KOPT-K1 (cell line): ENCODE data around the gene UBE2L3.
"Not testable (repeated sequence)": the region's sequence is repeated elsewhere in the genome, so short reads cannot be mapped to it uniquely, and the experiment has no call there.

Experiments used
- H3K27ac ChIP-seq: fragments of 200-600 bp; sonication (generic); 2 replicates; pipeline ENCODE4 v1.5.1; 2016; ENCODE audit warnings: antibody characterized with exemption, mild to moderate bottlenecking, low read depth, low read length; ENCODE audit not compliant: poor library complexity, severe bottlenecking
- H3K36me3 ChIP-seq: fragments of 200-600 bp; sonication (generic); 2 replicates; pipeline ENCODE4 v1.5.1; 2017; ENCODE audit warnings: antibody characterized with exemption, mild to moderate bottlenecking, low read length, moderate library complexity; ENCODE audit not compliant: insufficient read depth
- H3K9me3 ChIP-seq: fragments of 200-600 bp; sonication (generic); 2 replicates; pipeline ENCODE4 v1.5.1; 2017; ENCODE audit warnings: antibody characterized with exemption, low read length, mild to moderate bottlenecking; ENCODE audit not compliant: insufficient read depth, poor library complexity, severe bottlenecking

UBE2L3 gene

GRCh38 chr22:21587803-21588611, 20.5 kb downstream of the UBE2L3 start:
- H3K36me3 ChIP-seq, result peaks cover 59% of the 10 kb centered on the region
- no peaks in the 10 kb centered on the region for H3K9me3 ChIP-seq
- H3K27ac ChIP-seq, result no peak overlapping the region

- H3K9me3 ChIP-seq, result no peaks in the 10 kb centered on the region
- H3K36me3 ChIP-seq, result peaks cover 67% of the 10 kb centered on the region
- H3K27ac ChIP-seq, result no peak overlapping the region
These were observed 21.9 kb downstream of the UBE2L3 start for GRCh38 chr22:21589396-21589795.

- Histone ChIP-seq H3K27ac (no peak overlapping the region), H3K36me3 (peaks cover 73% of the 10 kb centered on the region), H3K9me3 (no peaks in the 10 kb centered on the region)
These were observed 23.5 kb downstream of the UBE2L3 start for GRCh38 chr22:21590809-21591641.

GRCh38 chr22:21591695-21592094, 24.2 kb downstream of the UBE2L3 start:
- Histone ChIP-seq H3K27ac (no peak overlapping the region), H3K9me3 (no peaks in the 10 kb centered on the region), H3K36me3 (peaks cover 79% of the 10 kb centered on the region)

- H3K36me3 ChIP-seq, result peaks cover 82% of the 10 kb centered on the region
- H3K27ac ChIP-seq, result no peak overlapping the region
These were observed 24.9 kb downstream of the UBE2L3 start for GRCh38 chr22:21592422-21592821.

GRCh38 chr22:21593406-21594232, 26.1 kb downstream of the UBE2L3 start:
- Histone ChIP-seq H3K36me3 (peaks cover 75% of the 10 kb centered on the region), H3K27ac (no peak overlapping the region), H3K9me3 (no peaks in the 10 kb centered on the region)

More at GRCh38 chr22:21592422-21592821, 24.9 kb downstream of the UBE2L3 start:
- H3K9me3 ChIP-seq, result no peaks in the 10 kb centered on the region

- no peaks in the 10 kb centered on the region for H3K9me3 ChIP-seq
- peaks cover 79% of the 10 kb centered on the region for H3K36me3 ChIP-seq
- H3K27ac ChIP-seq, result no peak overlapping the region
These were observed 27.4 kb downstream of the UBE2L3 start for GRCh38 chr22:21594865-21595452.

GRCh38 chr22:21596356-21597135, 29.0 kb downstream of the UBE2L3 start:
- H3K36me3 ChIP-seq, result peaks cover 75% of the 10 kb centered on the region

GRCh38 chr22:21598302-21598701, 30.8 kb downstream of the UBE2L3 start:
- Histone ChIP-seq H3K9me3 (no peaks in the 10 kb centered on the region), H3K36me3 (peaks cover 69% of the 10 kb centered on the region), H3K27ac (no peak overlapping the region)

More at GRCh38 chr22:21596356-21597135, 29.0 kb downstream of the UBE2L3 start:
- not testable (repeated sequence) for H3K27ac ChIP-seq, H3K9me3 ChIP-seq

GRCh38 chr22:21599053-21599893, 31.8 kb downstream of the UBE2L3 start:
- no peak overlapping the region for H3K27ac ChIP-seq
- no peaks in the 10 kb centered on the region for H3K9me3 ChIP-seq
- peaks cover 60% of the 10 kb centered on the region for H3K36me3 ChIP-seq

GRCh38 chr22:21602579-21602978, 35.1 kb downstream of the UBE2L3 start:
- no peak overlapping the region for H3K27ac ChIP-seq
- no peaks in the 10 kb centered on the region for H3K9me3 ChIP-seq
- H3K36me3 ChIP-seq, result peaks cover 55% of the 10 kb centered on the region

- Histone ChIP-seq H3K9me3 (no peaks in the 10 kb centered on the region), H3K27ac (no peak overlapping the region), H3K36me3 (peaks cover 52% of the 10 kb centered on the region)
These were observed 36.5 kb downstream of the UBE2L3 start for GRCh38 chr22:21603973-21604372.

GRCh38 chr22:21605887-21606564, 38.5 kb downstream of the UBE2L3 start:
- Histone ChIP-seq H3K9me3 (no peaks in the 10 kb centered on the region), H3K27ac (no peak overlapping the region), H3K36me3 (peaks cover 59% of the 10 kb centered on the region)
